OCI-LY7 (cell line): Measurements from ENCODE around the gene USP25. TPM values are rescaled to one million over a fixed set of nuclear protein-coding genes. Genes with fewer than 3 reads are reported as not detected.

Source experiments
- BruUV-seq: library from RNA; stranded (reverse); fragments of 400-500 nt; replicated peaks from 2 replicates; lab custom pipeline; 2021; lab: Mats Ljungman, UMichigan
- CTCF ChIA-PET: fragments of 300-600 bp; sonication (Branson Sonifier 250); formaldehyde crosslinking; loops from one replicate; lab custom pipeline; 2022; ENCODE audit warnings: antibody characterized with exemption; ENCODE audit not compliant: unreplicated experiment; lab: Charles Lee
- POLR2A ChIA-PET: fragments of 300-600 bp; sonication (Branson Sonifier 250); formaldehyde crosslinking; loops from one replicate; lab custom pipeline; 2022; ENCODE audit warnings: antibody characterized with exemption; lab: Charles Lee
- DNase-seq: peaks from one replicate; pipeline ENCODE4 v3.0.0-alpha.2; 2015; ENCODE audit warnings: low spot score
- H2AFZ ChIP-seq: fragments of 200-600 bp; sonication (generic), shearing (Covaris generic); 2 replicates; pipeline ENCODE4 v1.6.1; 2014; ENCODE audit warnings: mild to moderate bottlenecking, antibody characterized with exemption, low read length, moderate library complexity
- H3K27ac ChIP-seq: fragments of 200-600 bp; sonication (generic); 2 replicates; pipeline ENCODE4 v1.5.1; 2014; ENCODE audit warnings: mixed run types, low read depth, mild to moderate bottlenecking, moderate library complexity, low read length, inconsistent platforms; ENCODE audit not compliant: poor library complexity, severe bottlenecking
- H3K36me3 ChIP-seq: fragments of 200-600 bp; sonication (generic); 2 replicates; pipeline ENCODE4 v1.6.1; 2014; ENCODE audit warnings: mild to moderate bottlenecking, antibody characterized with exemption, low read length, moderate library complexity, mixed read lengths; ENCODE audit not compliant: insufficient read depth
- H3K4me1 ChIP-seq: fragments of 200-600 bp; sonication (generic); 2 replicates; pipeline ENCODE4 v1.5.1; 2014; ENCODE audit warnings: mild to moderate bottlenecking, low read length; ENCODE audit not compliant: insufficient read depth, poor library complexity, severe bottlenecking
- H3K4me2 ChIP-seq: fragments of 200-600 bp; sonication (generic); 2 replicates; pipeline ENCODE4 v1.6.1; 2014; ENCODE audit warnings: mild to moderate bottlenecking, low read length
- H3K4me3 ChIP-seq: fragments of 200-600 bp; sonication (generic); 2 replicates; pipeline ENCODE4 v1.5.1; 2014; ENCODE audit warnings: mild to moderate bottlenecking, low read depth, low read length; ENCODE audit not compliant: poor library complexity, severe bottlenecking
- H3K79me2 ChIP-seq: fragments of 200-600 bp; sonication (generic); 2 replicates; pipeline ENCODE4 v1.6.1; 2016; ENCODE audit warnings: low read depth, mild to moderate bottlenecking, low read length, moderate library complexity, mixed read lengths; ENCODE audit not compliant: insufficient read depth
- H3K9me2 ChIP-seq: fragments of 200-600 bp; sonication (generic); 2 replicates; pipeline ENCODE4 v1.6.1; 2016; ENCODE audit warnings: mild to moderate bottlenecking, low read length, mixed read lengths; ENCODE audit not compliant: insufficient read depth
- H3K9me3 ChIP-seq: fragments of 200-600 bp; sonication (generic); 2 replicates; pipeline ENCODE4 v1.6.1; 2014; ENCODE audit warnings: mild to moderate bottlenecking, mixed run types, low read length, mixed read lengths
- H4K20me1 ChIP-seq: fragments of 200-600 bp; sonication (generic); 2 replicates; pipeline ENCODE4 v1.6.1; 2014; ENCODE audit warnings: mild to moderate bottlenecking, antibody characterized with exemption, low read length, moderate library complexity, mixed read lengths; ENCODE audit not compliant: insufficient read depth
- CTCF ChIP-seq: fragments of 200-600 bp; sonication (generic); conservative IDR thresholded peaks from 2 replicates; pipeline ENCODE4 v1.5.1; 2014; ENCODE audit warnings: mild to moderate bottlenecking, antibody characterized with exemption, low read length, moderate library complexity, mixed read lengths
- EZH2phosphoT487 ChIP-seq: fragments of 200-600 bp; sonication (generic); IDR thresholded peaks from 2 replicates; pipeline ENCODE4 v1.6.1; 2018; ENCODE audit warnings: low read depth, borderline replicate concordance, mild to moderate bottlenecking, mixed run types, antibody characterized with exemption, low read length, moderate library complexity, mixed read lengths
- intact Hi-C: fragments of 100-400 bp; cut with micrococcal nuclease; formaldehyde crosslinking; loops from one replicate; pipeline ENCODE4 v1.10.0; 2022; ENCODE audit not compliant: unreplicated experiment
- total RNA-seq, 2 experiments: library from RNA; depleted of rRNA in 1 of 2; stranded (reverse); fragments of >200 nt in 1 of 2; shearing (Covaris generic) in 1 of 2; gene quantifications; 2 replicates each; pipeline ENCODE4 v1.2.3, GENCODE V29; 2014 to 2022

The USP25 gene
- total RNA-seq, 2 experiments from 2014 or later: 25.1 to 28.1 TPM

GRCh38 chr21:15742052-15742670, 12.4 kb downstream of the USP25 start:
- no TSS peak for BruUV-seq
- no peak for TF ChIP-seq EZH2phosphoT487
- no peak for TF ChIP-seq CTCF
- no peak overlapping the region for H2AFZ ChIP-seq
- H3K9me2 ChIP-seq: no peaks in the 10 kb centered on the region
- CTCF ChIA-PET: no interaction called here
- H3K4me1 ChIP-seq: no peaks in the 10 kb centered on the region
- H3K79me2 ChIP-seq: peaks cover 44% of the 10 kb centered on the region; the same call in 1 of the 2 replicates
- intact Hi-C loops: no loop called here
- H3K36me3 ChIP-seq: no peaks in the 10 kb centered on the region
- peaks cover 6% of the 10 kb centered on the region; the same call in 1 of the 2 replicates for H3K9me3 ChIP-seq
- no peak for DNase-seq
- no peak overlapping the region for H3K4me2 ChIP-seq
- POLR2A ChIA-PET: interaction anchor here (0.7 kb wide), 1 partner anchor 80 kb away, joined by 6 read pairs; no protein-coding TSS in a partner anchor
- no peak overlapping the region for H3K4me3 ChIP-seq
- H4K20me1 ChIP-seq: 0 out of 2 replicates have a peak, but pooled peaks cover 5% of the 10 kb centered on the region
- no peak overlapping the region for H3K27ac ChIP-seq

- Histone ChIP-seq H3K4me2 (no peak overlapping the region), H3K27ac (no peak overlapping the region), H3K4me1 (no peaks in the 10 kb centered on the region), H3K36me3 (no peaks in the 10 kb centered on the region), H3K9me2 (no peaks in the 10 kb centered on the region), H3K9me3 (peaks cover under 1% of the 10 kb centered on the region; the same call in 1 of the 2 replicates), H3K79me2 (peaks cover 38% of the 10 kb centered on the region; the same call in 1 of the 2 replicates), H4K20me1 (0 out of 2 replicates have a peak, but pooled peaks cover 3% of the 10 kb centered on the region), H3K4me3 (no peak overlapping the region), H2AFZ (no peak overlapping the region)
- ChIA-PET CTCF (no interaction called here), POLR2A (interaction anchor here (0.7 kb wide), 1 partner anchor 79 kb away, joined by 6 read pairs; no protein-coding TSS in a partner anchor)
- TF ChIP-seq EZH2phosphoT487 (no peak), CTCF (no peak)
- intact Hi-C loops: no loop called here
- DNase-seq: no peak
- BruUV-seq: no TSS peak
These were observed 12.9 kb downstream of the USP25 start for GRCh38 chr21:15742694-15743093.

- TF ChIP-seq EZH2phosphoT487 (no peak), CTCF (no peak)
- Histone ChIP-seq H3K4me2 (no peak overlapping the region), H3K4me1 (no peaks in the 10 kb centered on the region), H3K9me2 (no peaks in the 10 kb centered on the region), H3K9me3 (no peaks in the 10 kb centered on the region), H3K36me3 (no peaks in the 10 kb centered on the region), H2AFZ (no peak overlapping the region), H3K4me3 (no peak overlapping the region), H3K79me2 (peaks cover 30% of the 10 kb centered on the region), H4K20me1 (no peaks in the 10 kb centered on the region), H3K27ac (no peak overlapping the region)
- no peak for DNase-seq
- ChIA-PET POLR2A (interaction anchor here (1.0 kb wide), 1 partner anchor 21 kb away, joined by 5 read pairs; no protein-coding TSS in a partner anchor), CTCF (no interaction called here)
- intact Hi-C loops: no loop called here
- no TSS peak for BruUV-seq
These were observed 13.8 kb downstream of the USP25 start for GRCh38 chr21:15743593-15743992.
